ENCODE data around the gene STRN4. TPM values are rescaled to one million over a fixed set of nuclear protein-coding genes. Genes with fewer than 3 reads are reported as not detected.

STRN4 gene
- polyA plus RNA-seq, 1 of the 3 experiments (the other 2 are of a cell fraction) = 92.8 TPM

GRCh38 chr19:46784262-46785053 is 38.2 kb upstream of the STRN4 start:
- WGBS (ENCODE audit: low lambda C conversion rate) = 21% methylated on average over 14 of the region's 17 CpGs
- H3K4me2 ChIP-seq = peak overlapping the region; percentile 98
- peaks cover 8 to 33% of the 10 kb centered on the region in 2 experiments for H3K36me3 ChIP-seq (replicated peaks in 1 of 2; ENCODE audit: control insufficient read depth in 1 of 2, insufficient read depth in 2 of 2, low read length in 1 of 2)
- ChIA-PET CTCF (interaction anchor here (0.6 to 3.5 kb wide), 13 partner anchors 10 to 206 kb away, joined by 3 to 18 read pairs (median 4); partner anchors contain the start of gene DACT3), POLR2A (interaction anchor here (0.6 kb wide), 1 partner anchor 19 kb away, joined by 3 read pairs; no protein-coding TSS in a partner anchor)
- H3F3A ChIP-seq (replicated peaks; ENCODE audit: insufficient read depth) = peaks cover 22% of the 10 kb centered on the region
- DNase-seq = peak; percentile 64
- H3K9ac ChIP-seq = peak overlapping the region; percentile 91; the same call in 1 of the 2 replicates
- no peaks in the 10 kb centered on the region for H3K9me2 ChIP-seq
- peaks cover 9% of the 10 kb centered on the region; the same call in 1 of the 2 replicates for H4K20me1 ChIP-seq (ENCODE audit: insufficient read depth)
- peaks cover 18 to 30% of the 10 kb centered on the region in 2 experiments; a peak in 3 of 4 replicates for H3K4me1 ChIP-seq (ENCODE audit: control insufficient read depth in 1 of 2, insufficient read depth in 2 of 2, low read depth in 1 of 2, low read length in 1 of 2)
- H3K4me3 ChIP-seq (ENCODE audit: low read depth in 2 of 2, low read length in 1 of 2) = peak overlapping the region; percentile 23 to 58
- H3K9me3 ChIP-seq = no peaks in the 10 kb centered on the region
- no peak overlapping the region for H2AFZ ChIP-seq (ENCODE audit: low read depth)
- H3K79me2 ChIP-seq (ENCODE audit: insufficient read depth) = peaks cover 75% of the 10 kb centered on the region
- H3K27ac ChIP-seq (ENCODE audit: low read depth in 2 of 2, low read length in 1 of 2) = peak overlapping the region; percentile 50 to 92
- TF ChIP-seq CTCF (IDR thresholded peaks at IDR 0.05) = peak; percentile 46
- TF ChIP-seq TEAD4 (IDR thresholded peaks at IDR 0.05; ENCODE audit: borderline replicate concordance, insufficient read depth) = no peak
- TF ChIP-seq FOXM1 (IDR thresholded peaks at IDR 0.05; ENCODE audit: low read depth) = no peak
- no peak for TF ChIP-seq SMC3 (IDR thresholded peaks at IDR 0.05; ENCODE audit: low read depth, low read length)
- TF ChIP-seq RFX5 (IDR thresholded peaks at IDR 0.05; ENCODE audit: low read length) = no peak
- TF ChIP-seq TCF12 (IDR thresholded peaks at IDR 0.05) = peak; percentile 30; the same call in 1 of the 2 replicates
- no peak for TF ChIP-seq YY1 (IDR thresholded peaks at IDR 0.05; ENCODE audit: low read depth)
- peak; percentile 19; the same call in 1 of the 2 replicates for TF ChIP-seq NFIC (IDR thresholded peaks at IDR 0.05; ENCODE audit: borderline replicate concordance)
- TF ChIP-seq, protein P1, sequence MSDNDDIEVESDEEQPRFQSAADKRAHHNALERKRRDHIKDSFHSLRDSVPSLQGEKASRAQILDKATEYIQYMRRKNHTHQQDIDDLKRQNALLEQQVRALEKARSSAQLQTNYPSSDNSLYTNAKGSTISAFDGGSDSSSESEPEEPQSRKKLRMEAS (IDR thresholded peaks at IDR 0.05; ENCODE audit: low read depth) = peak; percentile 86
- H3K27me3 ChIP-seq (ENCODE audit: insufficient read depth) = no peaks in the 10 kb centered on the region

DNA sequence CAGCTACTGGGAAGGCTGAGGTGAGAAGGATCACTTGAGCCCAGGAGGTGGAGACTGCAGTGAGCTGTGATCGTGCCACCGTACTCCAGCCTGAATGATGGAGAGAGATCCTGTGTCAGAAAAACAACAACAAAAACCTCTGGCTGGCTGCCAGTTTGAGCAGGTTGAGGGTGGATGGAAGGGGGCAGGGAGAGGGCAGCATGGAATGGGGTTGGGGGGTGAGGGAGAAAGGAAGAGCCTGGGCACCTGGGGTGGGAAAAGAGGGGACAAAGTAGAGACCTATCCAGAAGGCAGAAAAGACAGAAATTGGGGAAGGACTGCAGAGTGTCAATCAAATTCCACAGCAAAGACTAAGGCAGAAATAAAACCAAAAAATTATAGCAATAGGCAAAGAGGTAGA is 37.4 kb upstream of the STRN4 start:
- Histone ChIP-seq H3F3A (replicated peaks; ENCODE audit: insufficient read depth) (peaks cover 22% of the 10 kb centered on the region), H3K4me2 (peak overlapping the region; percentile 98), H3K27me3 (ENCODE audit: insufficient read depth) (no peaks in the 10 kb centered on the region), H3K36me3 (replicated peaks in 1 of 2; ENCODE audit: control insufficient read depth in 1 of 2, insufficient read depth in 2 of 2, low read length in 1 of 2) (peaks cover 11 to 40% of the 10 kb centered on the region in 2 experiments), H3K4me3 (ENCODE audit: low read depth in 2 of 2, low read length in 1 of 2) (no peak overlapping the region; a peak in 1 of 4 replicates), H4K20me1 (ENCODE audit: insufficient read depth) (peaks cover 9% of the 10 kb centered on the region; the same call in 1 of the 2 replicates), H3K9me2 (no peaks in the 10 kb centered on the region), H3K4me1 (ENCODE audit: control insufficient read depth in 1 of 2, insufficient read depth in 2 of 2, low read depth in 1 of 2, low read length in 1 of 2) (peaks cover 18 to 30% of the 10 kb centered on the region in 2 experiments; a peak in 3 of 4 replicates), H3K27ac (ENCODE audit: low read depth in 2 of 2, low read length in 1 of 2) (peak overlapping the region in 1 of 2 experiments; percentile 92; a peak in 2 of 4 replicates), H2AFZ (ENCODE audit: low read depth) (no peak overlapping the region), H3K9me3 (no peaks in the 10 kb centered on the region), H3K9ac (no peak overlapping the region; the same call in 1 of the 2 replicates), H3K79me2 (ENCODE audit: insufficient read depth) (peaks cover 75% of the 10 kb centered on the region)
- 81% methylated on average over 2 of the region's 2 CpGs for WGBS (ENCODE audit: low lambda C conversion rate)
- no peak for DNase-seq
- ChIA-PET POLR2A (interaction anchor here (0.7 kb wide), 1 partner anchor 11 kb away, joined by 4 read pairs; no protein-coding TSS in a partner anchor), CTCF (interaction anchor here (0.6 to 3.5 kb wide), 7 partner anchors 9 to 79 kb away, joined by 3 to 18 read pairs (median 4); no protein-coding TSS in a partner anchor)
- TF ChIP-seq CTCF (IDR thresholded peaks at IDR 0.05) (no peak), ELF1 (IDR thresholded peaks at IDR 0.05) (no peak), RCOR1 (IDR thresholded peaks at IDR 0.05; ENCODE audit: low read length) (no peak)
